Transverse colon (tissue), 4 donors: ENCODE measurements around the gene STAB2.

Source experiments
- EP300 ChIP-seq: sonication (generic); formaldehyde crosslinking; IDR thresholded peaks from one replicate; pipeline ENCODE4 v1.6.1; 2017; ENCODE audit warnings: antibody characterized with exemption, low read depth
- POLR2A ChIP-seq: fragments of 450-650 bp; IDR thresholded peaks from one replicate; pipeline ENCODE4 v1.6.1; 2016; ENCODE audit warnings: antibody characterized with exemption, mild to moderate bottlenecking, moderate library complexity
- POLR2AphosphoS5 ChIP-seq, 3 donors: sonication (generic); formaldehyde crosslinking; IDR thresholded peaks; one replicate each; pipeline ENCODE4 v1.6.1; 2016; ENCODE audit warnings: antibody characterized with exemption in 3 of 3
- TF ChIP-seq, protein P1 (sequence below), 5 experiments: fragments of 200-600 bp in 3 of 5; fragments of 450-650 bp in 2 of 5; sonication (generic) in 3 of 5; IDR thresholded peaks; 1 replicate in 2 of 5; 2 replicates in 3 of 5; pipeline ENCODE4 v1.5.1; 2016 to 2017; ENCODE audit warnings: antibody characterized with exemption in 5 of 5, inconsistent platforms in 3 of 5, mild to moderate bottlenecking in 2 of 5, moderate library complexity in 1 of 5

DNA sequence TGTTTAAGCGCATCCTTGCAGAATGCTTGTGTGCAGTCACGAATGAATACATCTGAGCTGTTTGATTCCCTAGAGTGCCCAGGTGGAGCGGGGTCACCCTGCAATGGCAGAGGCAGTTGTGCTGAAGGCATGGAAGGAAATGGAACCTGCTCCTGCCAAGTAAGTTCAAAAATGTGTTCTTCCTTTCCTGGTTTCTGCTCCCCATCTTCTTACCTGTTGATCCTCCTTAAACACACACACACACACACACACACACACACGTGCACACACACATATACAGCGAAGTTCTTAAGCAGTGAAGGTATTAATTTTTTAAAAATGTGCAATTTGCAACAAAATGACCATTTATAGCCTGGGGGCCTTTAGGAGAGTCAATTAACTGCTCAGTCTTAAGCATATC is 33.3 kb downstream of the STAB2 start:
- TF ChIP-seq EP300 = no peak
- TF ChIP-seq, protein P1, sequence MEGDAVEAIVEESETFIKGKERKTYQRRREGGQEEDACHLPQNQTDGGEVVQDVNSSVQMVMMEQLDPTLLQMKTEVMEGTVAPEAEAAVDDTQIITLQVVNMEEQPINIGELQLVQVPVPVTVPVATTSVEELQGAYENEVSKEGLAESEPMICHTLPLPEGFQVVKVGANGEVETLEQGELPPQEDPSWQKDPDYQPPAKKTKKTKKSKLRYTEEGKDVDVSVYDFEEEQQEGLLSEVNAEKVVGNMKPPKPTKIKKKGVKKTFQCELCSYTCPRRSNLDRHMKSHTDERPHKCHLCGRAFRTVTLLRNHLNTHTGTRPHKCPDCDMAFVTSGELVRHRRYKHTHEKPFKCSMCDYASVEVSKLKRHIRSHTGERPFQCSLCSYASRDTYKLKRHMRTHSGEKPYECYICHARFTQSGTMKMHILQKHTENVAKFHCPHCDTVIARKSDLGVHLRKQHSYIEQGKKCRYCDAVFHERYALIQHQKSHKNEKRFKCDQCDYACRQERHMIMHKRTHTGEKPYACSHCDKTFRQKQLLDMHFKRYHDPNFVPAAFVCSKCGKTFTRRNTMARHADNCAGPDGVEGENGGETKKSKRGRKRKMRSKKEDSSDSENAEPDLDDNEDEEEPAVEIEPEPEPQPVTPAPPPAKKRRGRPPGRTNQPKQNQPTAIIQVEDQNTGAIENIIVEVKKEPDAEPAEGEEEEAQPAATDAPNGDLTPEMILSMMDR (IDR thresholded peaks at IDR 0.05) = no peak
- TF ChIP-seq POLR2A = no peak
- no peak for TF ChIP-seq POLR2AphosphoS5 (IDR thresholded peaks at IDR 0.05)
